Measurements from ENCODE around the gene TIMP3. TPM values are rescaled to one million over a fixed set of nuclear protein-coding genes. Genes with fewer than 3 reads are reported as not detected.
A peak's percentile ranks its signal among the peaks of the same experiment; 100 is the strongest.

The TIMP3 gene
- polyA plus RNA-seq, 4 donors, result 157 to 172 (median 162) TPM

DNA sequence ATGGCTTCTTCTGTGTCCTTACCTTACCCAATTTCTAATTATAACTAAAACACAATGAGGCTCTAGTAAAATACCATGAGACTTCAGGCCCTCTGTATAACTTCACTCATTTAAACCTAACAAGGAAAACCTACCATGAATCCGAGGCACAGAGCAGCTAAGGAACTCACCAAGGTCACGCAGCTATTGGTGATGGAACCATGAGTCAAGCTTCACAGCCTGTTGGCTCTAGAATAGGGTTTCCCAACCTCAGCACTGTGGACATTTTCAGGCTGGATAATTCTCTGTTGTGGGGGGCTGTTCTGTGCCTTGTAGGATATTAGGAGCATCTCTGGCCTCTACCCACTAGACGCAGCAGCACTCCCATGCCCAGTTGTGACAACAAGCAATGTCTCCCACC, 75.7 kb downstream of the TIMP3 start:
- no peak for DNase-seq (ENCODE audit: low read depth in 4 of 4, low spot score in 3 of 4)

DNA sequence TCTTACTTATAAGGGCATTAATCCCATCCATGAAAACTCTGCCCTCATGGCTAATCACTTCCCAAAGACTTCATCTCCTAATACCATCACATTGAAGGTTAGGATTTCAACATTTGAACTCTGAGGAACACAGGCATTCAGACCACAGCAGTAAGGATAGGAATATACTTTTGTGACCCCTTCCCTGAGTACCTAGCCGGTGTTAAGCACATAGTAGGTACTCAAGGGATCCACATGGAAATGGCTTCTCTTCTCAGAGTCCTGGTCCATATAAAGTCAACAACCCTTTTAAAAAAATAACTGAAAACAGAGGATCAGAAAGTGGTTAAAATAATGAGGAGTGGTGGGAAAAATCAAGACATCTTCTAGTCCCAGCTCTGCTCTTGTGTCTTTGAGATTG, 78.0 kb downstream of the TIMP3 start:
- DNase-seq (ENCODE audit: low read depth in 4 of 4, low spot score in 3 of 4), result no peak

GRCh38 chr22:32880061-32880460, 78.6 kb downstream of the TIMP3 start:
- no peak for DNase-seq (ENCODE audit: low read depth in 4 of 4, low spot score in 3 of 4)

GRCh38 chr22:32880505-32880892, 79.0 kb downstream of the TIMP3 start:
- no peak for DNase-seq (ENCODE audit: low read depth in 4 of 4, low spot score in 3 of 4)

GRCh38 chr22:32880893-32881596, 79.5 kb downstream of the TIMP3 start:
- peak; percentile 68 to 76 (median 73) for DNase-seq (ENCODE audit: low read depth in 4 of 4, low spot score in 3 of 4)

GRCh38 chr22:32882360-32882755, 80.9 kb downstream of the TIMP3 start:
- DNase-seq (ENCODE audit: low read depth in 4 of 4, low spot score in 3 of 4), result no peak

GRCh38 chr22:32882774-32883530, 81.4 kb downstream of the TIMP3 start:
- DNase-seq (ENCODE audit: low read depth in 4 of 4, low spot score in 3 of 4), result no peak

DNA sequence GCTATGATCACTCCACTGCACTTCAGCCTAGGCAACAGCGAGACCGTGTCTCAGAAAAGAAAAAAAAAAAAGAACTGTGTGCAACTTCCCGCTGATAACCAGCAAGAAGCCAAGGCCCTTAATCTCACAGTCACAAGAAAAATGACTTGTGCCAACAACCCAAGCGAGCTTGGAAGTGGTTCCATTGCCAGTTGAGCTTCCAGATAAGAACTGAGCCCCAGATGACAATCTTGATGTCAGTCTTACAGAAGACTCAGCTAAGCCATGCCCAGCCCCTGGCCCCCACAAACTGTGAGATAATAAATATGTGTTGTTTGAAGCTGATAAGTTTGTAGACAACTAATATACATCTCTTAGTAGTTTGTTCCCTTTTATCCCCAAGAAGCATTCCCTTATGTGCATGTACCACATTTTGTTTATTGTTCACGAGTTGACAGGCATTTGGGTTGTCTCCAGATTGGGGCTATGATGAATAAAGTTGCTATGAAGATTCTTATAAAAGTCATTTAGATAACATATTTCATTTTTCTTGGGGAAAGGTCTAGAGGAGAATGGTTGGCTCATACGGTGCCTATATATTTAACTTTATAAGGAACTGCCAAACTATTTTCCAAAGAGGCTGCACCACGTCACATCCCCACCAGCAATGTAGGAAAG, 85.9 kb downstream of the TIMP3 start:
- no peak for DNase-seq (ENCODE audit: low read depth in 4 of 4, low spot score in 3 of 4)

DNA sequence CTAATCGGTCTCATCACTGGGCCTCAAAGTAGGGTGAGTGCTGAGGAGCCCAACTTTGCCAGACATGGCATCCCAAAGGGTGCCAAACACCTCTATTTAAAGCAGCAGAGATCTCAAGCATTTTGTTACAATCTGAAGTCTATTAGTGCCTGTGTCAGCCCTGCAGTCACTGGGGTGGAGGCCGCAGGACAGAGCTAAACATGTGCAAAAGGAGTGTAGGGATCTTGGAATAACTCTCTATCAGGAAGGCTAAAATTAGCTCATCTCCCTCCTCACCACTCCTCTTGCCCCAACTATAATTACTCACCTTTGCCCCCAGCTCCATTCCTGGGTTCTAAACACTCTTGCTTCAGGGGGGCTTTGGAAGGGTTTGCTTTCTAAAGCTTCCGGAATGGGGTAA, 87.5 kb downstream of the TIMP3 start:
- no peak for DNase-seq (ENCODE audit: low read depth in 4 of 4, low spot score in 3 of 4)

GRCh38 chr22:32896891-32897290, 95.4 kb downstream of the TIMP3 start:
- DNase-seq (ENCODE audit: low read depth in 4 of 4, low spot score in 3 of 4), result no peak

GRCh38 chr22:32897400-32897799, 95.9 kb downstream of the TIMP3 start:
- no peak for DNase-seq (ENCODE audit: low read depth in 4 of 4, low spot score in 3 of 4)

DNA sequence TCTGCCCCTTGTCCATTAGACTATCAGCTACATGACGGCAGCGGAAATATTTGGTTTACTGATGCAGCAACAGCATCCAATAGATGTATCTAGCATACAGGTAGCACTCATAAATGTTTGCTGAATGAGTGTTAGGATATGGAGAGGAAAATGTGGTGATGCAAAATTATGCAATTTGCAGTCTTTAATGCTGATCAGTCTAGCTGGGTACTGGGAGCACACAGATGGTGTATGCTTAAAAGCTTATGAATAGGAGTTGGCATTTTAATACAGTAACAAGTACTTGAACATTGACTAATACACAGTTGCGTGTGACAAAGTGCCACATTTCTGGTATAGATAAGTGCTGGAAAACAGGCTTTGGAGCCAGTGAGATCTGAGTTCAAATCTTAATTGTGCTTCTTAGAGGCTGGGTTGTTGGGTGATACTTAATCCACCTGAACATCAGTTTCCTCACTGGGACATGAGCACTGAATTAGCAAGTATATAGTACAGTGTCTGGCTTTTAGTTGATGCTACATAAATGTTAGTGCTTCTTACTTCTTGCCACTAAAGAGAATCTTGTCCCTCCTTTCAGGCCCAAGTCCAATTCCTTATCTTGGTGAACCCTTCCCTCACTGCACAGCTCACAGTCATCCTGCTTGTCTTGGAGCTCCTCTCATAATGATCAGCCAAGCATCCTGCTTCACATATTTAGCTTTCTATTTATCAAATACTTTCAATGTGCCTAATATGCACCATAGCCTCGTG, 99.6 kb downstream of the TIMP3 start:
- no peak for DNase-seq (ENCODE audit: low read depth in 4 of 4, low spot score in 3 of 4)

DNA sequence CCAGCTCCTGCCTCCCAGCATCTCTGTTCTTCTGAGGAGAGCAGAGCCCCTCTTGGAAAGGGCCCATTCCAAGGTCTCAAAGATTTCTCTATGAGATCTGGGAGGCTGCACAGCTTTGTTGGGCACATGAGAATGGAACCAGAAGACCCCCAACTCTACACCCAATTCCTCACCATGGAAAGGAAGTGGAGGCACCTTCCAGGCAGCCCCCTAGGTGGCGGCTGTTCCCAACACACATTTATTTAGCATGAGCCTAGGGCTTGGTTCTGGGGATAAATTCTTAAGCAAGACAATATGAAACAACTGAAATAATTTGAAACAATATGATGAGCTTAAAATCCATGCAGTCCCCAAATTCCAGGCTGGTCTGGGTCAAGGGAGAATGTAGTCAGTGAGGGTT, 100.4 kb downstream of the TIMP3 start:
- no peak for DNase-seq (ENCODE audit: low read depth in 4 of 4, low spot score in 3 of 4)

DNA sequence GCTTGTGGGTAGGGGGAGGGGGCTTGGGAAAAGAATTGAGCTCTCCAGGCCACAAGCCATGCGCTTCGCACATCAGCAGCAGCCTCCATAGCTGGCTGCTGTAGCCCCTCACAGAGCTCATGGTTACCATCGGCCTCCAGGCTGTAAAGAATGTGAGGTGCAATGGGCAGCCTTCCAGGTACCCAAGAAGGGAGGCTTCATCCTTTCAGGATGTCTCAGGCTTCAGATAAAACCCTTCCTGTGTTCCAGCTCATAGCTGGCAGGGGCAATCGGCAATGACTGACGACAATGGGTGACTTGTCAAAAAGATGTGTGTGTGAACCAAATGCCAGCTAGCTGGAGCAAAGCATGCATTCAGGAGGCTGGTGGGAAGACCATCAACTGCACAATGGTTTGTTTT, 102.0 kb downstream of the TIMP3 start:
- no peak for DNase-seq (ENCODE audit: low read depth in 4 of 4, low spot score in 3 of 4)

DNA sequence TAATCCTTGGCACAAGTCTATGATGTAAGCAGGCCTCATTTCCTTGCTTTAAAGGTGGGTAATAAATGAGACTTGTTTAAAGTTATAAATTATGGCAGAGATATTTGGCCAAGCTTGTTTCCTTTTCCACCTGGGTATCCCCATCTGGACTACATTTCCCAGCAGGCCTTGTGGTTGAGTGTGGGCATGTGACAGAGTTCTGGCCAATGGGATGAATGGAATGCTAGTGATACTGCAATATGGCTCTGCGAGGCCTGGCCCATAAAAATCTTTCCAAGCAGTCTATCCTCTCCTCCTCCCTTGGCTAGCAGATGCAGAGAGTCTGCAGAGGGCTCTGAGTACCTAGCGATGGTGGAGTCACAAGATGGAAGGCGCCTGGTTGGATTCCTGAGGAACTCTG, 102.5 kb downstream of the TIMP3 start:
- no peak for DNase-seq (ENCODE audit: low read depth in 4 of 4, low spot score in 3 of 4)

GRCh38 chr22:32905400-32905799, 103.9 kb downstream of the TIMP3 start:
- DNase-seq (ENCODE audit: low read depth in 4 of 4, low spot score in 3 of 4), result no peak

DNA sequence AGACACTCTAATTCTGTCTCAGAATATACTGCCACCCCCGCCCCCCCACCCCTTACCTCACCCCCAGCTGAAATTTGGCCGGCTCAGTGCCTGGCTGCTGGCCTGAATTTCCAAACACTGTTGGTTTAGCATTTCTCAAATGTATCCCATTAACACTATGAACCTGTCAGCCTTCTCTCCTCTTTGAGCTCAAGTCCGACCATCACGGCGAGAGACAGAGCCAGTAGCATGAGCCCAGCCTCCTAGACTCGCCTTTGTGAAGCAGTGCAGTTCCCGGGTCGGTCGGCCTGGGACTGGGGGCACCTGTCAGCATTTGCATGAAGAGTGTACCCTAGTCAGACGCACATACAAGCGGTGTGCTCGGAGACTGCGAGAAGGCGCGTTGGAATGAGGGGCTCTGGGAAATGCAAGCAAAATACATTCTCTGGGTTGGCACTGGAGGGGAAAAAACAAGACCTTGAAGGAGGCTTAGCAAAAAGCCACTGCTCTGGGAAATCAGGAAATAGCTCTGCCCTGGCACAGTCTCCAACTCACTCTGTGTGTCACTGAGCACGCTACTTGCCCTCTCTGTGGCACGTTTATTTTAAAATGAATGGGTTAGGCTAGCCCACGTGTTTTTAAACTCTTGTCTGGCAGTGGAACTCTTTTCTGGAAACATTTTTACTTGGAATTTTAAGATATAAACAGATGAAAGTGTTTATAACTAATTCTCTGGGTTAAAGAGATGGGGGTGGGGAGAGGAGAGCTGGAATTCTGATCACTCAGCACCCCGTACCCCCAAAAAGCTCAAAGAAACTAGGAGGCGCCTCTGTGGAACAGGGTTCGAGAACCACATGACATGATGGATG, 108.3 kb downstream of the TIMP3 start:
- no peak for DNase-seq (ENCODE audit: low read depth in 4 of 4, low spot score in 3 of 4)

- no peak for DNase-seq (ENCODE audit: low read depth in 4 of 4, low spot score in 3 of 4)
Measured at GRCh38 chr22:32910429-32910772, 108.9 kb downstream of the TIMP3 start.

DNA sequence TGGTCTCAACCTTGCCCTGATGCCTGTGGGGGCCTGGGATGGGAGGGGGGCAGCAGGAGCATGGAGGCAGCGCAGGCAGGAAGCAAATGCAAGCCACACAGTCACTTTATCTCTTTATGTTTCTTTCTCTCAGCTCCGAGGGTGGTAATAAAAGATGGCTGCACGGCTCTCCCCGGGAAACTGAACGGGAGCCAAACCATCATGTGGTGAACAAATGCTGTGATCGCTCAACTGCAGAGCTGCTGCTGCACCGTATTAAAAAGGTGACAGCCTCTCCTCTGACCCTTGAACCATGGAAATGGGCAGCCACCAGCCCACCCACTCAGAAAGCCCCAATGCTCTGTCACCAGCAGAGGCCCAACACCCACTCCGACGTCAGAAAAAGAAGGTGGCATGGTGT, 110.0 kb downstream of the TIMP3 start:
- DNase-seq (ENCODE audit: low read depth in 4 of 4, low spot score in 3 of 4), result no peak
